GM12801 (cell line): ENCODE measurements around the gene CMIP.

Experiments
- CTCF ChIP-seq: IDR thresholded peaks from one replicate; pipeline ENCODE4 v1.5.1; 2011; ENCODE audit warnings: control low read depth; ENCODE audit not compliant: insufficient read length; ENCODE audit errors: extremely low read depth

The CMIP gene

GRCh38 chr16:81451753-81452680, 7.4 kb downstream of the CMIP start:
- no peak for TF ChIP-seq CTCF

GRCh38 chr16:81453091-81453728, 8.6 kb downstream of the CMIP start:
- TF ChIP-seq CTCF: no peak

- no peak for TF ChIP-seq CTCF
These were observed 9.4 kb downstream of the CMIP start for GRCh38 chr16:81454044-81454443.

DNA sequence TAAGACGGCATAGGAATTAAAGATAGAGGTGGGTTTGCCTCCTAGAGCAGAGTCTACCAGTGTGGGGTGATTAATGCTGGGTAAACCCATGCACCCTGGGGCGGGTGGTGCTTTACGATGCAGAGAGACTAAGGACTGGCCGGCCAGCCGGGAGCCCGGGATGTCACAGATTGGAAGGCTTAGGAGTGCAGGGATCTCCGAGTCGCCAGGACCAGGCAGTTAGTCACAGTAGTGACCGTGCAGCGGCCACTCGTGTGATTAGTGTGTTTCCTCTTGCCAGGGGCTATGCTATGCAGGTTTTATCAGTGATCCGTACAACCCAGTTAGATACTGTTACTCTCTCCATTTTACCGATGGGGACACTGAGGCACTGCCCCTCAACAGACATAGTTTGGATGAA, 10.4 kb downstream of the CMIP start:
- no peak for TF ChIP-seq CTCF

- no peak for TF ChIP-seq CTCF
These were observed 11.3 kb downstream of the CMIP start for GRCh38 chr16:81455720-81456494.

- no peak for TF ChIP-seq CTCF
These were observed 12.1 kb downstream of the CMIP start for GRCh38 chr16:81456523-81457325.
